ENCODE measurements around the gene USP20.

USP20 gene

GRCh38 chr9:129822898-129823541, 12.2 kb upstream of the USP20 start:
- in situ Hi-C loops (cut with MboI; ENCODE audit: low sequenced_read_pairs) = no loop called here

- in situ Hi-C loops (cut with MboI; ENCODE audit: low sequenced_read_pairs) = no loop called here
Measured at GRCh38 chr9:129823542-129823934, 11.7 kb upstream of the USP20 start.

- in situ Hi-C loops (cut with MboI; ENCODE audit: low sequenced_read_pairs) = no loop called here
Measured at GRCh38 chr9:129823935-129824601, 11.2 kb upstream of the USP20 start, which contains the start of gene TOR1A. Gene TOR1A (minus strand): TSS chr9:129824136. CDS start chr9:129824085, 51 bp downstream.

GRCh38 chr9:129826344-129826743, 8.9 kb upstream of the USP20 start:
- in situ Hi-C loops (cut with MboI; ENCODE audit: low sequenced_read_pairs) = no loop called here

GRCh38 chr9:129826759-129827158, 8.5 kb upstream of the USP20 start:
- in situ Hi-C loops (cut with MboI; ENCODE audit: low sequenced_read_pairs) = no loop called here

- in situ Hi-C loops (cut with MboI; ENCODE audit: low sequenced_read_pairs) = no loop called here
Measured at GRCh38 chr9:129828051-129828450, 7.2 kb upstream of the USP20 start.

GRCh38 chr9:129828969-129829368, 6.3 kb upstream of the USP20 start:
- in situ Hi-C loops (cut with MboI; ENCODE audit: low sequenced_read_pairs) = no loop called here

- in situ Hi-C loops (cut with MboI; ENCODE audit: low sequenced_read_pairs) = no loop called here
Measured at GRCh38 chr9:129832982-129833381, 2.3 kb upstream of the USP20 start.

GRCh38 chr9:129834489-129835127, 650 bp upstream of the USP20 start:
- in situ Hi-C loops (cut with MboI; ENCODE audit: low sequenced_read_pairs) = no loop called here

GRCh38 chr9:129835860-129836223, 584 bp downstream of the USP20 start:
- in situ Hi-C loops (cut with MboI; ENCODE audit: low sequenced_read_pairs) = no loop called here

GRCh38 chr9:129836311-129837007, 1.2 kb downstream of the USP20 start:
- in situ Hi-C loops (cut with MboI; ENCODE audit: low sequenced_read_pairs) = no loop called here

- in situ Hi-C loops (cut with MboI; ENCODE audit: low sequenced_read_pairs) = no loop called here
Measured at GRCh38 chr9:129838707-129839259, 3.5 kb downstream of the USP20 start.

GRCh38 chr9:129839324-129840023, 4.2 kb downstream of the USP20 start:
- in situ Hi-C loops (cut with MboI; ENCODE audit: low sequenced_read_pairs) = no loop called here

GRCh38 chr9:129840034-129840433, 4.8 kb downstream of the USP20 start:
- in situ Hi-C loops (cut with MboI; ENCODE audit: low sequenced_read_pairs) = no loop called here

GRCh38 chr9:129841071-129841470, 5.8 kb downstream of the USP20 start:
- in situ Hi-C loops (cut with MboI; ENCODE audit: low sequenced_read_pairs) = no loop called here

GRCh38 chr9:129845373-129845772, 10.1 kb downstream of the USP20 start:
- in situ Hi-C loops (cut with MboI; ENCODE audit: low sequenced_read_pairs) = no loop called here

- in situ Hi-C loops (cut with MboI; ENCODE audit: low sequenced_read_pairs) = no loop called here
Measured at GRCh38 chr9:129848712-129849441, 13.6 kb downstream of the USP20 start.

GRCh38 chr9:129849901-129850300, 14.6 kb downstream of the USP20 start:
- in situ Hi-C loops (cut with MboI; ENCODE audit: low sequenced_read_pairs) = no loop called here

- in situ Hi-C loops (cut with MboI; ENCODE audit: low sequenced_read_pairs) = no loop called here
Measured at GRCh38 chr9:129850821-129851550, 15.7 kb downstream of the USP20 start.
